NB4 (cell line): ENCODE results near the gene IL34.

Source experiments
- DNase-seq: peaks from one replicate; pipeline ENCODE4 v3.0.0; 2010; ENCODE audit warnings: low read depth
- H3K4me3 ChIP-seq: one replicate; pipeline ENCODE4 v1.5.1; 2011; ENCODE audit warnings: mild to moderate bottlenecking, low read depth, low read length, moderate library complexity
- MYC ChIP-seq: IDR thresholded peaks from 2 replicates; pipeline ENCODE4 v1.6.1; 2011; ENCODE audit warnings: low read depth, low read length
- POLR2A ChIP-seq: IDR thresholded peaks from 2 replicates; pipeline ENCODE4 v1.6.1; 2011; ENCODE audit warnings: mild to moderate bottlenecking; ENCODE audit not compliant: insufficient read length; ENCODE audit errors: extremely low read depth
- TF ChIP-seq, protein P1 (sequence below): IDR thresholded peaks from one replicate; pipeline ENCODE4 v1.5.1; 2012; ENCODE audit warnings: low read depth, low read length
- TF ChIP-seq, protein P2 (sequence below): IDR thresholded peaks from 2 replicates; pipeline ENCODE4 v1.6.1; 2011; ENCODE audit warnings: low read depth, low read length

The IL34 gene

DNA sequence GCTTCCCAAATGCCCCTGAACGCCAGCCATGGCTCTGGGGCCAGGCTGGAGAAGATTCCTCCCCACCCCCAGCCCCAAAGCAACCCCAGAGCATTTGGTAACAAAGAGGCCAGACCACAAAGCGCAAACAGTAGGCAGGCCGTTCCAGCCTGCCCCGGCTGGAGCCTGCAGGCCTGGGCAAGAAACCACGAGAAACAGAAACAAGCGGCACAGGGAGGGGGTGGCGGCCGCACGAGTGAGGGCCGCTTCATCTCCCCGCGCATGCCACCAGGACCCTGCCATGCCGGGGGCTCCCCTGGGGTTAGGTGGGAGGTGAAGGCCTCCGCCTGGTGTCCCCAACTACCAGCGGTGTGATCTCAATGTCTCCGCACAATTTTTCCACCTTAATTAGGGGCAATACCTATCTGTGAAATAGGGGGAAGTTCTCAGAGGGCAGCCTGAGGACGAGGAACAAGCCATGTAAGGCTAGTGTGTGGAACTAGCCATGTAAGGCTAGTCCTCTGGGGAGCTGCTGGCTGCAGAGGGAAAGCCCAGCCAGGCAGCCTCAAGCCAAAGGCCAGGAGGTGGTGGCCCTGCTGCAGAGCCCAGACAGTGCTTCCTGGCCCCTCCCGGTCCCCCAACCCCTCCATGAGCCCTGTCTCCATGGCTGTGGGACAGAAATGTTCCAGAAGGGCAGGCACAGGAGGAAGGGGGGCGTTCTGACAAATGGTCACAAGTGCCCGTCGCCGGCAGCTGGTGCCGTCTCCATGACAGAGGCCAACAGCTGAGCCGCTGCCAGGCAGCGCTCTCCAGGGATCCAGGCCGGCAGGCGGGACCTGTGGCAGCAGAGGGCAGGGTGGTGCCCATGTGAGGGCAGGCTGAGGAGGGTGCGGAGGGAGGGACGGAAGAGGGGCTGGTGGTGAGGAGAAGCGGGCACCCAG lies 54.0 kb downstream of the IL34 start:
- peak overlapping the region; percentile 16 for H3K4me3 ChIP-seq
- DNase-seq = peak; percentile 95
- TF ChIP-seq, protein P1, sequence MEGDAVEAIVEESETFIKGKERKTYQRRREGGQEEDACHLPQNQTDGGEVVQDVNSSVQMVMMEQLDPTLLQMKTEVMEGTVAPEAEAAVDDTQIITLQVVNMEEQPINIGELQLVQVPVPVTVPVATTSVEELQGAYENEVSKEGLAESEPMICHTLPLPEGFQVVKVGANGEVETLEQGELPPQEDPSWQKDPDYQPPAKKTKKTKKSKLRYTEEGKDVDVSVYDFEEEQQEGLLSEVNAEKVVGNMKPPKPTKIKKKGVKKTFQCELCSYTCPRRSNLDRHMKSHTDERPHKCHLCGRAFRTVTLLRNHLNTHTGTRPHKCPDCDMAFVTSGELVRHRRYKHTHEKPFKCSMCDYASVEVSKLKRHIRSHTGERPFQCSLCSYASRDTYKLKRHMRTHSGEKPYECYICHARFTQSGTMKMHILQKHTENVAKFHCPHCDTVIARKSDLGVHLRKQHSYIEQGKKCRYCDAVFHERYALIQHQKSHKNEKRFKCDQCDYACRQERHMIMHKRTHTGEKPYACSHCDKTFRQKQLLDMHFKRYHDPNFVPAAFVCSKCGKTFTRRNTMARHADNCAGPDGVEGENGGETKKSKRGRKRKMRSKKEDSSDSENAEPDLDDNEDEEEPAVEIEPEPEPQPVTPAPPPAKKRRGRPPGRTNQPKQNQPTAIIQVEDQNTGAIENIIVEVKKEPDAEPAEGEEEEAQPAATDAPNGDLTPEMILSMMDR = no peak
- TF ChIP-seq, protein P2, sequence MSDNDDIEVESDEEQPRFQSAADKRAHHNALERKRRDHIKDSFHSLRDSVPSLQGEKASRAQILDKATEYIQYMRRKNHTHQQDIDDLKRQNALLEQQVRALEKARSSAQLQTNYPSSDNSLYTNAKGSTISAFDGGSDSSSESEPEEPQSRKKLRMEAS = peak; percentile 70
- TF ChIP-seq POLR2A (peak; percentile 10), MYC (peak; percentile 87)

DNA sequence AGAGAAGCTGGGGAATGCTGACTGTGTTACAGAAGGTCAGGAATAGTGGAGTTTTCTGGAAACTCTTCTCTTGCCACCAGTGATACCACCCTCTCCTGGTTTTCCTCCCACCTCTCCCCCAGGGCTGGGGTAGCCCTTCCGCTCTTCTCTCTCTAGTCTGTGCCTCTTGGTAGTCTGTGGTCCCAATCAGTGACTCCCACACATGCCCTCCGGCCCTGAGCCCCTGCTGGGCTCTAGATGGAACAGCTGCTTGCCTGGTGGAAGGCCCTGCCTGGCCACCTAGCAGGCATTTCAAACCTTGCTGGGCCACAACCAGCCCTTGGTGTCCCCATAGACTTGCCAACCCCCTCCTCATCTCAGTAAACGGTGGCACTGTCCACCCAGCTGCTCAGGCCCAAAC lies 54.7 kb downstream of the IL34 start:
- DNase-seq = peak; percentile 90
- TF ChIP-seq, protein P2 = no peak
- TF ChIP-seq, protein P1 = peak; percentile 1
- H3K4me3 ChIP-seq = no peak overlapping the region

DNA sequence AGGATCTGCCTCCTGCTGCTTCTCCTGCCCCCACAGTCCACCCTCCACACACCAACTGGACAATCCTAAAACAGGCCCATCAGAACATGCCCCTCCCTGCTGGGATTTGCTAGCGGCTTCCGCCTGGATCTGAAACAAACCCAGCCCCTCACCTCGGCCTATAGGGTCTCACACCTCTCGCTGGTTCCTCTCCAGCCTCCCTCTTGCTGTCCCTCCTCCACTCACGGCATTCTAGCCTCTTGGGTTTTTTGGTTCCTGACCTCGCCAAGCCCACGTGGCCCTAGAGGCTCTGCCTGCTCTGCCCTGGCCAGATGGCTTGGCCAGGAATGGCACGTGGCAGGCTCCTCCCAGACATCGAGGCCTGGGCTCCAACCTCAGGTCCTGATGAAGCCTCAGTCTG lies 55.2 kb downstream of the IL34 start:
- TF ChIP-seq MYC = no peak
- TF ChIP-seq, protein P2 = no peak
- TF ChIP-seq, protein P1 = no peak
- no peak for TF ChIP-seq POLR2A
- no peak for DNase-seq
- no peak overlapping the region for H3K4me3 ChIP-seq

DNA sequence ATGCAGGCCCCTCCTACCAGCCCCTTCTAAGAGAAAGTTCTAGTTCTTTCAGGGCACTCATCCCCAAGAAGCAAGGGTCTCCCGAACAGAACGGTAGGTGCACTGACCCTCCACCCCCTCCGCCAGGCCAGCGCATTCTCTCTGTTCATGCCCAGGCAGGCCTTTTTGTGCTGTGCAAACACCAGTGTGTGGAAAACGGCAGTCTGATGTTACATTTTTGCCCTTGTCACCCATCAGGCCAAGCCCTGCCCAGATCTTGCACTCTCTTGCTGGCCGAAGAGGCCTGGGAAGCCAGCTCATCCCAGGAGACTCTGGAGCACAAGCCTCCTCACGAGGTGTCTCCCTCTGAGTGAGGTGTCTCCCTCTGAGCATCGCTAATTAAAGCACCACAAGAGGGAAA lies 55.6 kb downstream of the IL34 start:
- DNase-seq = no peak
- no peak overlapping the region for H3K4me3 ChIP-seq
- TF ChIP-seq, protein P1 = no peak
- TF ChIP-seq MYC = no peak
- TF ChIP-seq POLR2A = no peak

DNA sequence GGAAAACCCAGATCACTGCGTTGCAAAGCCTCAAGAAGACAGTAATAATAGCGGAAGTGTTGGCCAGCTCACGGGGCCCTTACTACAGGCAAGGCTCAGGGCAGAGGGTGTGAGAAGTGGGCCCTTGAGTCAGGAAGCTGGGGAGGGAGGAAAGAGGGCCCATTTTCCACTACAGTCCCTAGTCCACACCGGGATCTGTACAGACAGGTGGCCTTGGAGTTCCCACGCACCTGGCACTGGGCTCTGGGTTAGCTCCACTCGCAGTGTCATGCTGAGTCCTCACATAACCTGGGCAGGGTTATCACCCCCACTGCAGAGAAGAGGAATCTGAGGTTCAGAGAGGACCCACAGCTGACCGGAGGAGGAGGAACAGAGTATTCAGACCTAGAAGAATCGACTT lies 56.3 kb downstream of the IL34 start:
- TF ChIP-seq, protein P1 = no peak
- no peak for TF ChIP-seq POLR2A
- DNase-seq = no peak

DNA sequence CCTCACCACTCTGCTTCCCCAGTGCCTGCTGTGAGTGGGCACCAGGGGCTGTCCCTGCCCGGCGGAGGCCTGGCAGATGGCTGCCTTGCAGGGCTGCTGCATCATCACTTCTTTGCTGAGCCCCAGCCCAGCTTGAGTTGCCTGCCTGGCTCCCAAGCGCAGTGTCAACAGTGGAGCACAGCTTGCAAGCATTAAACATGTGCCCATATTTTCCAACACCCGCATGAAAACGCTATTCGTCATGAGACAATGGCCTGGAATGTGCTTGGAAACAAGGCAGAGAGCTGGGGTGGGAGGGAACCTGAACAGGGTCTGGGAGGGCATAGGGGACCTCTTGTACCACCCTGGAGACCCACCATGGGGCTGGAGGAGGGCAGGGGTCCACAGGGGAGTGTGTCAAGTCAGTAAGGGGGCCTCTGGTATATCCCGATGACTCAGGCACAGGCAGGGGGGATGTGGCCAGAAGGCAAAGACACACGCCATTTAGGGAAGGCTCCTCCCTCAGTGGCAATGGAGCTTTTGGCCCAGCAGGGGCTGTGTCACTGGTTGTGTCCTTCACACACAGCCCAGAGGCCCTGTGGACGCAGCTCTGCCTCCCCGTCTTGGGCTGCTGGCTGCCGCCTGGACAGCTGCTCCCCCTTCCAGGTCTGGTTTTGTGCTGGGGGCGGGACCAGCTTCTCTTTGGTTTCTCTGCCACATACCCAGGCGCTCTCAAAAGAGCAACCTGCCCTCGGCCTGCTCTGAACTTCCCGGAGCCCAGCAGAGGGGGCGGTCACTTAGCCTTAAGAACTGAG lies 56.9 kb downstream of the IL34 start:
- peak; percentile 86 for DNase-seq
- TF ChIP-seq, protein P1 = peak; percentile 47
- no peak for TF ChIP-seq MYC
- no peak for TF ChIP-seq POLR2A
- TF ChIP-seq, protein P2 = no peak
- H3K4me3 ChIP-seq = no peak overlapping the region

More for the DNA sequence above, 56.3 kb downstream of the IL34 start:
- no peak overlapping the region for H3K4me3 ChIP-seq
